HCT116 (cell line): ENCODE results near the gene IL1RN.

Source experiments
- CTCF ChIP-seq, 3 experiments: fragments of 200-600 bp in 1 of 3; sonication (generic) in 1 of 3; IDR thresholded peaks in 2 of 3; conservative IDR thresholded peaks in 1 of 3; 2 replicates each; pipeline ENCODE4 v1.5.1; 2012 to 2017; ENCODE audit warnings: low read depth in 2 of 3, low read length in 2 of 3, antibody characterized with exemption in 1 of 3, borderline replicate concordance in 1 of 3, control low read depth in 1 of 3, mild to moderate bottlenecking in 1 of 3, mixed read lengths in 1 of 3, mixed run types in 1 of 3, moderate library complexity in 1 of 3; ENCODE audit not compliant: insufficient read depth in 1 of 3
- EZH2 ChIP-seq: fragments of 200-600 bp; sonication (generic); IDR thresholded peaks from 2 replicates; pipeline ENCODE4 v1.6.1; 2017; ENCODE audit warnings: antibody characterized with exemption, mixed run types
- JUND ChIP-seq: IDR thresholded peaks from 2 replicates; pipeline ENCODE4 v1.6.1; 2012
- POLR2A ChIP-seq: IDR thresholded peaks from 2 replicates; pipeline ENCODE4 v1.7.0; 2011; ENCODE audit warnings: borderline replicate concordance; ENCODE audit not compliant: insufficient read depth, insufficient read length; ENCODE audit errors: extremely low read depth
- TCF7L2 ChIP-seq: IDR thresholded peaks from 2 replicates; pipeline ENCODE4 v1.7.0; 2011; ENCODE audit warnings: borderline replicate concordance, inconsistent platforms; ENCODE audit not compliant: insufficient read depth, insufficient read length; ENCODE audit errors: extremely low read depth
- YY1 ChIP-seq: IDR thresholded peaks from 2 replicates; pipeline ENCODE4 v1.6.1; 2011; ENCODE audit warnings: low read length, low read depth, moderate library complexity, mild to moderate bottlenecking; ENCODE audit not compliant: insufficient replicate concordance; ENCODE audit errors: extremely low read depth
- ZNF274 ChIP-seq: fragments of 200-500 bp; sonication (Bioruptor generic); IDR thresholded peaks from 2 replicates; pipeline ENCODE4 v1.6.1; 2014; ENCODE audit warnings: mild to moderate bottlenecking, low read depth, low read length, inconsistent platforms
- TF ChIP-seq, protein P1 (sequence below): IDR thresholded peaks from 2 replicates; pipeline ENCODE4 v1.6.1; 2012

GRCh38 chr2:113111823-113112287 is 15.5 kb upstream of the IL1RN start:
- TF ChIP-seq CTCF (IDR thresholded peaks at IDR 0.05 in 2 of 3, conservative IDR thresholded peaks at IDR 0.05 in 1 of 3; ENCODE audit: borderline replicate concordance in 1 of 3, insufficient read depth in 1 of 3, low read depth in 2 of 3, low read length in 2 of 3), result no peak
- no peak for TF ChIP-seq ZNF274
- no peak for TF ChIP-seq YY1
- no peak for TF ChIP-seq EZH2
- no peak for TF ChIP-seq TCF7L2
- TF ChIP-seq POLR2A, result no peak
- TF ChIP-seq JUND, result no peak
- TF ChIP-seq, protein P1, sequence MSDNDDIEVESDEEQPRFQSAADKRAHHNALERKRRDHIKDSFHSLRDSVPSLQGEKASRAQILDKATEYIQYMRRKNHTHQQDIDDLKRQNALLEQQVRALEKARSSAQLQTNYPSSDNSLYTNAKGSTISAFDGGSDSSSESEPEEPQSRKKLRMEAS, result no peak
